HepG2 (cell line): Measurements from ENCODE around the gene ATP11C. TPM values are rescaled to one million over a fixed set of nuclear protein-coding genes. Genes with fewer than 3 reads are reported as not detected.

ENCODE experiments used
- ATAC-seq: fragments of 200-7000 bp; cut with Tn5 transposase; 3 replicates; pipeline ENCODE4 v1.9.1; 2020; ENCODE audit warnings: mild to moderate bottlenecking, moderate library complexity
- BruUV-seq: library from RNA; stranded (reverse); fragments of 400-500 nt; replicated peaks from 2 replicates; lab custom pipeline; 2021; lab: Mats Ljungman, UMichigan
- CTCF ChIA-PET: fragments of 300-600 bp; formaldehyde crosslinking; extraction: SDS; loops from one replicate; lab custom pipeline; 2021; ENCODE audit warnings: low total read pairs, inconsistent platforms, low intra/inter-chr PET ratio; lab: Yijun Ruan, JAX
- POLR2A ChIA-PET: fragments of 350-600 bp; sonication (Branson Sonifier 250); formaldehyde crosslinking; loops from one replicate; lab custom pipeline; 2020; ENCODE audit warnings: antibody characterized with exemption, inconsistent platforms; lab: Yijun Ruan, JAX
- DNase-seq: peaks from one replicate; pipeline ENCODE4 v3.0.0-alpha.2; 2015; ENCODE audit warnings: low spot score
- FAIRE-seq: peaks from 3 replicates; lab custom pipeline; 2011; peaks lifted over from hg19 to GRCh38; lab: Jason Lieb, UNC
- H2AFZ ChIP-seq: one replicate; pipeline ENCODE4 v1.6.1; 2011; ENCODE audit warnings: low read length, inconsistent platforms
- H3K27ac ChIP-seq: fragments of 300-600 bp; 3 replicates; pipeline ENCODE4 v1.8.0; 2011; ENCODE audit warnings: mixed run types, mild to moderate bottlenecking, mixed read lengths, low read length, inconsistent platforms; ENCODE audit not compliant: insufficient read depth; ENCODE audit errors: extremely low read length
- H3K27me3 ChIP-seq, 2 experiments: fragments of 200-600 bp in 1 of 2; 2 replicates in 1 of 2; 3 replicates in 1 of 2; pipeline versions ENCODE4 v1.6.0 to v1.8.0; 2011; ENCODE audit warnings: low read length in 2 of 2, mild to moderate bottlenecking in 2 of 2, moderate library complexity in 2 of 2, inconsistent platforms in 1 of 2; ENCODE audit not compliant: insufficient read depth in 2 of 2, control insufficient read depth in 1 of 2
- H3K36me3 ChIP-seq, 2 experiments: fragments of 200-600 bp in 1 of 2; replicated peaks in 1 of 2; 2 replicates in 1 of 2; 3 replicates in 1 of 2; pipeline versions ENCODE4 v1.5.1 to v1.8.0; 2011; ENCODE audit warnings: low read length in 2 of 2, inconsistent platforms in 1 of 2; ENCODE audit not compliant: insufficient read depth in 2 of 2, control insufficient read depth in 1 of 2
- H3K4me1 ChIP-seq: 2 replicates; pipeline ENCODE4 v1.5.1; 2012; ENCODE audit warnings: low read length, inconsistent platforms; ENCODE audit not compliant: insufficient read depth
- H3K4me2 ChIP-seq: 2 replicates; pipeline ENCODE4 v1.6.0; 2011; ENCODE audit warnings: low read depth, low read length, inconsistent platforms
- H3K4me3 ChIP-seq, 3 experiments: fragments of 200-600 bp in 1 of 3; sonication (generic), shearing (Covaris generic) in 1 of 3; replicated peaks in 1 of 3; 2 replicates each; pipeline ENCODE4 v1.5.1; 2011 to 2016; ENCODE audit warnings: low read length in 3 of 3, inconsistent platforms in 2 of 3, low read depth in 2 of 3, mild to moderate bottlenecking in 2 of 3, control low read depth in 1 of 3, mixed read lengths in 1 of 3; ENCODE audit not compliant: insufficient read depth in 1 of 3
- H3K79me2 ChIP-seq: one replicate; pipeline ENCODE4 v1.6.1; 2011; ENCODE audit warnings: low read length, inconsistent platforms; ENCODE audit not compliant: insufficient read depth
- H3K9ac ChIP-seq: 2 replicates; pipeline ENCODE4 v1.6.0; 2011; ENCODE audit warnings: mild to moderate bottlenecking, low read depth, low read length, inconsistent platforms; ENCODE audit not compliant: insufficient read depth
- H3K9me3 ChIP-seq: 2 replicates; pipeline ENCODE4 v1.5.1; 2012; ENCODE audit warnings: mild to moderate bottlenecking, low read length
- H4K20me1 ChIP-seq: 2 replicates; pipeline ENCODE4 v1.6.0; 2011; ENCODE audit warnings: inconsistent platforms, mild to moderate bottlenecking, low read length, moderate library complexity; ENCODE audit not compliant: insufficient read depth
- CHD2 ChIP-seq: IDR thresholded peaks from 2 replicates; pipeline ENCODE4 v1.6.1; 2011; ENCODE audit warnings: low read depth, low read length, improper control_type of control experiment
- FOSL2 ChIP-seq: sonication (generic); formaldehyde crosslinking; IDR thresholded peaks from 2 replicates; pipeline ENCODE4 v1.4.0; 2020; ENCODE audit warnings: missing genetic modification reagents
- HNF4A ChIP-seq: sonication (generic); formaldehyde crosslinking; IDR thresholded peaks from 2 replicates; pipeline ENCODE4 v1.4.0; 2020; ENCODE audit warnings: missing genetic modification reagents
- MTA1 ChIP-seq: sonication (generic); formaldehyde crosslinking; IDR thresholded peaks from 2 replicates; pipeline ENCODE4 v1.4.0; 2020; ENCODE audit warnings: missing genetic modification reagents, mild to moderate bottlenecking, borderline replicate concordance
- MTA3 ChIP-seq: sonication (generic); formaldehyde crosslinking; IDR thresholded peaks from 2 replicates; pipeline ENCODE4 v1.4.0; 2020; ENCODE audit warnings: missing genetic modification reagents
- PATZ1 ChIP-seq: sonication (generic); formaldehyde crosslinking; IDR thresholded peaks from 2 replicates; pipeline ENCODE4 v1.4.0; 2020; ENCODE audit warnings: missing genetic modification reagents
- REPIN1 ChIP-seq: sonication (generic); formaldehyde crosslinking; IDR thresholded peaks from 2 replicates; pipeline ENCODE4 v1.8.0; 2022; ENCODE audit warnings: missing genetic modification reagents, low read depth, mild to moderate bottlenecking, borderline replicate concordance
- SMAD3 ChIP-seq: sonication (generic); formaldehyde crosslinking; IDR thresholded peaks from 2 replicates; pipeline ENCODE4 v1.4.0; 2020; ENCODE audit warnings: missing genetic modification reagents
- TBL1XR1 ChIP-seq: fragments of 150-350 bp; IDR thresholded peaks from 2 replicates; pipeline ENCODE4 v1.6.1; 2014; ENCODE audit warnings: borderline replicate concordance, low read length; ENCODE audit not compliant: partially characterized antibody
- TIGD3 ChIP-seq: sonication (generic); formaldehyde crosslinking; IDR thresholded peaks from 2 replicates; pipeline ENCODE4 v1.5.1; 2020; ENCODE audit warnings: mild to moderate bottlenecking, missing genetic modification reagents, borderline replicate concordance
- ZNF263 ChIP-seq: sonication (generic); formaldehyde crosslinking; IDR thresholded peaks from 2 replicates; pipeline ENCODE4 v1.4.0; 2020; ENCODE audit warnings: missing genetic modification reagents
- ZNF333 ChIP-seq: sonication (generic); formaldehyde crosslinking; IDR thresholded peaks from 2 replicates; pipeline ENCODE4 v1.4.0; 2020; ENCODE audit warnings: mild to moderate bottlenecking, missing genetic modification reagents, borderline replicate concordance
- ZNF337 ChIP-seq: sonication (generic); formaldehyde crosslinking; IDR thresholded peaks from 2 replicates; pipeline ENCODE4 v1.5.1; 2020; ENCODE audit warnings: missing genetic modification reagents, low read depth, mild to moderate bottlenecking, borderline replicate concordance
- ZNF414 ChIP-seq: sonication (generic); formaldehyde crosslinking; IDR thresholded peaks from 2 replicates; pipeline ENCODE4 v1.5.0; 2020; ENCODE audit warnings: missing genetic modification reagents
- WGBS: methylation state at CpG from one replicate; pipeline ENCODE4 v1.1.6; 2017; ENCODE audit warnings: low lambda C conversion rate; 5-methylcytosine and 5-hydroxymethylcytosine counted together
- in situ Hi-C: cut with HindIII; loops from 2 replicates; pipeline ENCODE4 v1.10.0; 2017; ENCODE audit warnings: low pct_unique_long_range_greater_than_20kb; ENCODE audit not compliant: extremely low pct_ligation_motif_present
- intact Hi-C: fragments of 100-400 bp; cut with micrococcal nuclease; formaldehyde crosslinking; loops from one replicate; pipeline ENCODE4 v1.10.0; 2022; ENCODE audit not compliant: unreplicated experiment
- polyA plus RNA-seq, 8 experiments: library from polyadenylated mRNA; depleted of rRNA in 3 of 8; stranded (reverse) in 7 of 8; unstranded in 1 of 8; fragments of >200 nt; fragmentation: Illumina TruSeq in 4 of 8; extraction: Trizol in 4 of 8; gene quantifications; 2 replicates each; pipeline versions ENCODE4 v1.2.1 to v1.2.3, GENCODE V29; 2011 to 2016; ENCODE audit warnings: low read depth in 4 of 8, missing spikeins in 1 of 8, mixed read lengths in 1 of 8; ENCODE audit not compliant: insufficient read depth in 1 of 8
- total RNA-seq, 5 experiments: library from RNA; depleted of rRNA; stranded (reverse); fragments of >200 nt; fragmentation: Illumina TruSeq; extraction: Trizol; gene quantifications; 2 replicates each; pipeline ENCODE4 v1.2.3, GENCODE V29; 2016; ENCODE audit warnings: low read depth in 1 of 5
- TF ChIP-seq, protein P1 (sequence below): sonication (generic); IDR thresholded peaks from 2 replicates; pipeline ENCODE4 v1.6.1; 2016; ENCODE audit warnings: low read depth, borderline replicate concordance

The ATP11C gene
- total and polyA plus RNA-seq, 2 of the 13 experiments (the other 11 are each of a cell fraction or from before 2014, with no cell fraction given), result 8.5 to 16.9 TPM

GRCh38 chrX:139929876-139930275 is 3.0 kb downstream of the ATP11C start:
- WGBS, result 23% methylated on average over 4 of the region's 5 CpGs

GRCh38 chrX:139924696-139925095 is 8.2 kb downstream of the ATP11C start:
- no peaks in the 10 kb centered on the region for H3K27me3 ChIP-seq
- no peak overlapping the region for H3K27ac ChIP-seq
- ATAC-seq, result no peak
- no peaks in the 10 kb centered on the region for H4K20me1 ChIP-seq
- H2AFZ ChIP-seq, result no peak overlapping the region
- no peaks in the 10 kb centered on the region for H3K9me3 ChIP-seq
- 49% methylated on average over 6 of the region's 6 CpGs for WGBS
- peaks cover 46% of the 10 kb centered on the region for H3K79me2 ChIP-seq
- intact Hi-C loops, result no loop called here
- no peak overlapping the region for H3K4me2 ChIP-seq
- no peak for FAIRE-seq
- no peaks in the 10 kb centered on the region for H3K36me3 ChIP-seq
- H3K4me1 ChIP-seq, result peaks cover 27% of the 10 kb centered on the region
- CTCF ChIA-PET, result no interaction called here
- peak; percentile 3 for DNase-seq
- POLR2A ChIA-PET, result no interaction called here
- no peak overlapping the region for H3K9ac ChIP-seq
- BruUV-seq, result no TSS peak
- no peak overlapping the region for H3K4me3 ChIP-seq
- in situ Hi-C loops, result no loop called here
- no peak for TF ChIP-seq ZNF263 (CRISPR knock-in tag)
- no peak for TF ChIP-seq CHD2
- TF ChIP-seq ZNF333, result no peak
- no peak for TF ChIP-seq MTA1 (CRISPR knock-in tag)
- TF ChIP-seq PATZ1 (CRISPR knock-in tag), result no peak
- TF ChIP-seq ZNF337, result no peak
- TF ChIP-seq ZNF414 (CRISPR knock-in tag), result no peak
- TF ChIP-seq SMAD3 (CRISPR knock-in tag), result no peak
- no peak for TF ChIP-seq MTA3 (CRISPR knock-in tag)
- TF ChIP-seq TBL1XR1, result no peak
- TF ChIP-seq TIGD3 (CRISPR knock-in tag), result no peak
- TF ChIP-seq FOSL2, result no peak

More at GRCh38 chrX:139929876-139930275, 3.0 kb downstream of the ATP11C start:
- Histone ChIP-seq H3K79me2 (peaks cover 50% of the 10 kb centered on the region), H3K4me3 (peak overlapping the region in 2 of 3 experiments; percentile 15 to 76; a peak in 3 of 6 replicates), H2AFZ (no peak overlapping the region), H3K4me1 (peaks cover 27% of the 10 kb centered on the region), H3K4me2 (peak overlapping the region; percentile 73), H3K9me3 (no peaks in the 10 kb centered on the region), H3K27me3 (no peaks in the 10 kb centered on the region; a peak in 1 of 5 replicates), H3K9ac (no peak overlapping the region), H3K36me3 (no peaks in the 10 kb centered on the region), H4K20me1 (no peaks in the 10 kb centered on the region), H3K27ac (no peak overlapping the region)
- in situ Hi-C loops, result no loop called here
- ATAC-seq, result no peak
- TF ChIP-seq REPIN1 (no peak), HNF4A (CRISPR knock-in tag) (peak; percentile 69)
- TF ChIP-seq, protein P1, sequence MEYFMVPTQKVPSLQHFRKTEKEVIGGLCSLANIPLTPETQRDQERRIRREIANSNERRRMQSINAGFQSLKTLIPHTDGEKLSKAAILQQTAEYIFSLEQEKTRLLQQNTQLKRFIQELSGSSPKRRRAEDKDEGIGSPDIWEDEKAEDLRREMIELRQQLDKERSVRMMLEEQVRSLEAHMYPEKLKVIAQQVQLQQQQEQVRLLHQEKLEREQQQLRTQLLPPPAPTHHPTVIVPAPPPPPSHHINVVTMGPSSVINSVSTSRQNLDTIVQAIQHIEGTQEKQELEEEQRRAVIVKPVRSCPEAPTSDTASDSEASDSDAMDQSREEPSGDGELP, result peak; percentile 83
- peak; percentile 73 for FAIRE-seq
- CTCF ChIA-PET, result no interaction called here
- intact Hi-C loops, result loop anchor here (5.0 kb wide), 1 partner anchor 133 kb away; no protein-coding TSS in a partner anchor
- DNase-seq, result peak; percentile 28
- BruUV-seq, result no TSS peak
- POLR2A ChIA-PET, result no interaction called here
